GM12878 (cell line): Measurements from ENCODE around the gene SLC30A4. TPM values are rescaled to one million over a fixed set of nuclear protein-coding genes. Genes with fewer than 3 reads are reported as not detected.

ENCODE experiments used
- CEBPB ChIP-seq, 2 experiments: fragments of 150-350 bp in 1 of 2; IDR thresholded peaks; 2 replicates each; pipeline ENCODE4 v1.6.1; 2012 to 2014; ENCODE audit warnings: low read depth in 2 of 2, low read length in 2 of 2, borderline replicate concordance in 1 of 2, inconsistent platforms in 1 of 2
- HCFC1 ChIP-seq: fragments of 150-350 bp; IDR thresholded peaks from 2 replicates; pipeline ENCODE4 v1.6.1; 2014; ENCODE audit warnings: low read length
- MEF2B ChIP-seq: fragments of 450-650 bp; IDR thresholded peaks from 2 replicates; pipeline ENCODE4 v1.6.1; 2018; ENCODE audit warnings: mild to moderate bottlenecking, moderate library complexity; ENCODE audit not compliant: partially characterized antibody, poor library complexity, severe bottlenecking
- NFIC ChIP-seq: IDR thresholded peaks from 2 replicates; pipeline ENCODE4 v1.6.1; 2012; ENCODE audit warnings: low read depth, mild to moderate bottlenecking, inconsistent platforms, low read length, moderate library complexity
- NFYA ChIP-seq: IDR thresholded peaks from 2 replicates; pipeline ENCODE4 v1.6.1; 2011; ENCODE audit warnings: low read depth, mild to moderate bottlenecking, low read length, improper control_type of control experiment, borderline replicate concordance
- NR2C2 ChIP-seq: IDR thresholded peaks from 2 replicates; pipeline ENCODE4 v1.6.1; 2011; ENCODE audit warnings: borderline replicate concordance, low read depth; ENCODE audit not compliant: control insufficient read depth, insufficient read length
- NR2F1 ChIP-seq: fragments of 450-650 bp; conservative IDR thresholded peaks from 2 replicates; pipeline ENCODE4 v1.6.1; 2017; ENCODE audit warnings: mild to moderate bottlenecking
- POLR2AphosphoS5 ChIP-seq: IDR thresholded peaks from 2 replicates; pipeline ENCODE4 v1.6.1; 2011; ENCODE audit warnings: mild to moderate bottlenecking, low read length, inconsistent platforms
- polyA plus RNA-seq, 11 experiments: library from polyadenylated mRNA; depleted of rRNA in 4 of 11; unstranded in 6 of 11; stranded (reverse) in 5 of 11; fragments of >200 nt; fragmentation: Nextera tagmentation in 4 of 11; fragmentation: Illumina TruSeq in 1 of 11; extraction: Ambion mirVana in 4 of 11; extraction: Trizol in 1 of 11; gene quantifications; 1 replicate in 1 of 11; 2 replicates in 10 of 11; pipeline versions ENCODE4 v1.2.1 to v1.2.3, GENCODE V29; 2011 to 2016; ENCODE audit warnings: inconsistent platforms in 2 of 11, missing spikeins in 2 of 11, low read depth in 1 of 11
- total RNA-seq, 4 experiments: library from RNA; depleted of rRNA in 3 of 4; stranded (reverse); fragments of >200 nt in 3 of 4; fragmentation: Illumina TruSeq in 1 of 4; extraction: Trizol in 1 of 4; gene quantifications; 2 replicates each; pipeline versions ENCODE4 v1.2.1 to v1.2.3, GENCODE V29; 2013 to 2021
- TF ChIP-seq, protein P1 (sequence below): IDR thresholded peaks from 2 replicates; pipeline ENCODE4 v1.6.1; 2011; ENCODE audit warnings: low read depth, low read length, improper control_type of control experiment, borderline replicate concordance
- TF ChIP-seq, protein P2 (sequence below): fragments of 150-350 bp; IDR thresholded peaks from 2 replicates; pipeline ENCODE4 v1.6.1; 2014; ENCODE audit warnings: mild to moderate bottlenecking, low read depth, low read length

Gene SLC30A4
- total and polyA plus RNA-seq, 10 of the 15 experiments (the other 5 are each of a cell fraction or from before 2014, with no cell fraction given): 0.05 to 0.31 (median 0.20) TPM

- TF ChIP-seq, protein P1, sequence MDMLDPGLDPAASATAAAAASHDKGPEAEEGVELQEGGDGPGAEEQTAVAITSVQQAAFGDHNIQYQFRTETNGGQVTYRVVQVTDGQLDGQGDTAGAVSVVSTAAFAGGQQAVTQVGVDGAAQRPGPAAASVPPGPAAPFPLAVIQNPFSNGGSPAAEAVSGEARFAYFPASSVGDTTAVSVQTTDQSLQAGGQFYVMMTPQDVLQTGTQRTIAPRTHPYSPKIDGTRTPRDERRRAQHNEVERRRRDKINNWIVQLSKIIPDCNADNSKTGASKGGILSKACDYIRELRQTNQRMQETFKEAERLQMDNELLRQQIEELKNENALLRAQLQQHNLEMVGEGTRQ: no peak
- no peak for TF ChIP-seq NFIC
- TF ChIP-seq NFYA: no peak
- TF ChIP-seq CEBPB (IDR thresholded peaks at IDR 0.05; ENCODE audit: borderline replicate concordance in 1 of 2, low read depth in 2 of 2, low read length in 2 of 2): no peak
- TF ChIP-seq, protein P2, sequence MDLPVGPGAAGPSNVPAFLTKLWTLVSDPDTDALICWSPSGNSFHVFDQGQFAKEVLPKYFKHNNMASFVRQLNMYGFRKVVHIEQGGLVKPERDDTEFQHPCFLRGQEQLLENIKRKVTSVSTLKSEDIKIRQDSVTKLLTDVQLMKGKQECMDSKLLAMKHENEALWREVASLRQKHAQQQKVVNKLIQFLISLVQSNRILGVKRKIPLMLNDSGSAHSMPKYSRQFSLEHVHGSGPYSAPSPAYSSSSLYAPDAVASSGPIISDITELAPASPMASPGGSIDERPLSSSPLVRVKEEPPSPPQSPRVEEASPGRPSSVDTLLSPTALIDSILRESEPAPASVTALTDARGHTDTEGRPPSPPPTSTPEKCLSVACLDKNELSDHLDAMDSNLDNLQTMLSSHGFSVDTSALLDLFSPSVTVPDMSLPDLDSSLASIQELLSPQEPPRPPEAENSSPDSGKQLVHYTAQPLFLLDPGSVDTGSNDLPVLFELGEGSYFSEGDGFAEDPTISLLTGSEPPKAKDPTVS: no peak
- TF ChIP-seq POLR2AphosphoS5: no peak
- TF ChIP-seq NR2C2: no peak
- no peak for TF ChIP-seq MEF2B
- no peak for TF ChIP-seq HCFC1
- TF ChIP-seq NR2F1: no peak
These were observed 24.2 kb upstream of the SLC30A4 start (continued) for GRCh38 chr15:45546789-45547188.
